K562 (cell line): ENCODE results near the gene ABITRAM. TPM values are rescaled to one million over a fixed set of nuclear protein-coding genes. Genes with fewer than 3 reads are reported as not detected.

Source experiments
- CTBP1 ChIP-seq: fragments of 450-650 bp; IDR thresholded peaks from 2 replicates; pipeline ENCODE4 v1.6.1; 2016; ENCODE audit warnings: borderline replicate concordance
- CXXC5 ChIP-seq: fragments of 250-450 bp; sonication (Bioruptor Pico); IDR thresholded peaks from 2 replicates; pipeline ENCODE4 v1.8.0; 2022; ENCODE audit warnings: inconsistent platforms, mild to moderate bottlenecking, moderate library complexity
- HBP1 ChIP-seq: fragments of 450-650 bp; formaldehyde crosslinking; IDR thresholded peaks from 2 replicates; pipeline ENCODE4 v1.4.0; 2022; ENCODE audit warnings: missing genetic modification characterization
- HNRNPUL1 ChIP-seq: fragments of 200-400 bp; formaldehyde crosslinking; IDR thresholded peaks from 2 replicates; pipeline ENCODE4 v1.6.1; 2017; ENCODE audit warnings: low read length
- NCOA6 ChIP-seq: fragments of 450-650 bp; IDR thresholded peaks from 2 replicates; pipeline ENCODE4 v1.6.1; 2017; ENCODE audit warnings: mild to moderate bottlenecking
- NR4A1 ChIP-seq, 2 experiments: fragments of 250-450 bp in 1 of 2; fragments of 450-650 bp in 1 of 2; sonication (Bioruptor Pico) in 1 of 2; IDR thresholded peaks; 2 replicates each; pipeline versions ENCODE4 v1.4.0 to v1.6.1; 2016 to 2020; ENCODE audit warnings: mild to moderate bottlenecking in 2 of 2, missing compliant biosample characterization in 1 of 2, missing genetic modification characterization in 1 of 2, moderate library complexity in 1 of 2
- SP2 ChIP-seq: IDR thresholded peaks from 2 replicates; pipeline ENCODE4 v1.6.1; 2011; ENCODE audit warnings: mild to moderate bottlenecking, low read depth, low read length, moderate library complexity; ENCODE audit not compliant: poor library complexity, severe bottlenecking; ENCODE audit errors: extremely low read depth
- TOE1 ChIP-seq, 2 experiments: fragments of 450-650 bp in 1 of 2; sonication (generic) in 1 of 2; formaldehyde crosslinking in 1 of 2; IDR thresholded peaks; 2 replicates each; pipeline versions ENCODE4 v1.7.1 to v1.8.0; 2016 to 2022; ENCODE audit warnings: borderline replicate concordance in 2 of 2, mild to moderate bottlenecking in 2 of 2, antibody characterized with exemption in 1 of 2, inconsistent platforms in 1 of 2, low read depth in 1 of 2, missing genetic modification reagents in 1 of 2, moderate library complexity in 1 of 2
- YY1 ChIP-seq, 3 experiments: IDR thresholded peaks; 2 replicates each; pipeline ENCODE4 v1.6.1; 2011; ENCODE audit warnings: low read length in 2 of 3, mild to moderate bottlenecking in 2 of 3, moderate library complexity in 2 of 3, borderline replicate concordance in 1 of 3, control low read depth in 1 of 3, low read depth in 1 of 3; ENCODE audit not compliant: insufficient read depth in 3 of 3, insufficient replicate concordance in 2 of 3, control insufficient read depth in 1 of 3, insufficient read length in 1 of 3; ENCODE audit errors: extremely low read depth in 1 of 3
- ZEB2 ChIP-seq: fragments of 450-650 bp; IDR thresholded peaks from 2 replicates; pipeline ENCODE4 v1.6.1; 2016
- ZNF24 ChIP-seq: fragments of 450-650 bp; IDR thresholded peaks from 2 replicates; pipeline ENCODE4 v1.6.1; 2016
- ZNF644 ChIP-seq: fragments of 200-800 bp; sonication (Bioruptor generic); IDR thresholded peaks from 2 replicates; pipeline ENCODE4 v1.6.1; 2016; ENCODE audit warnings: low read depth, missing genetic modification characterization, missing compliant biosample characterization
- polyA plus RNA-seq, 8 experiments: library from polyadenylated mRNA; depleted of rRNA in 4 of 8; stranded (reverse) in 5 of 8; unstranded in 3 of 8; fragments of >200 nt; fragmentation: Nextera tagmentation in 2 of 8; fragmentation: Illumina TruSeq in 1 of 8; extraction: Ambion mirVana in 2 of 8; extraction: Trizol in 1 of 8; gene quantifications; 2 replicates each; pipeline versions ENCODE4 v1.2.1 to v1.2.3, GENCODE V29; 2011 to 2014; ENCODE audit warnings: inconsistent platforms in 1 of 8, missing spikeins in 1 of 8
- total RNA-seq, 7 experiments: library from RNA; depleted of rRNA in 6 of 7; stranded (reverse); fragments of >200 nt in 6 of 7; fragmentation: Illumina TruSeq in 2 of 7; extraction: Trizol in 2 of 7; gene quantifications; 2 replicates each; pipeline versions ENCODE4 v1.2.1 to v1.2.3, GENCODE V29; 2011 to 2021; ENCODE audit warnings: low replicate concordance in 1 of 7
- TF ChIP-seq, protein P1 (sequence below): IDR thresholded peaks from 2 replicates; pipeline ENCODE4 v1.6.1; 2011; ENCODE audit warnings: borderline replicate concordance, low read depth, mild to moderate bottlenecking, moderate library complexity, low read length; ENCODE audit not compliant: insufficient read depth, poor library complexity, severe bottlenecking
- TF ChIP-seq, protein P2 (sequence below): fragments of 250-450 bp; sonication (Bioruptor Pico); IDR thresholded peaks from 2 replicates; pipeline ENCODE4 v1.5.0; 2020; ENCODE audit warnings: mild to moderate bottlenecking
- TF ChIP-seq, protein P3 (sequence below): fragments of 450-650 bp; IDR thresholded peaks from 2 replicates; pipeline ENCODE4 v1.7.1; 2018; ENCODE audit warnings: mild to moderate bottlenecking, low read depth; ENCODE audit not compliant: partially characterized antibody

ABITRAM gene
- total and polyA plus RNA-seq, 9 of the 15 experiments (the other 6 are each of a cell fraction or from before 2014, with no cell fraction given), result 8.9 to 47.6 (median 28.4) TPM

DNA sequence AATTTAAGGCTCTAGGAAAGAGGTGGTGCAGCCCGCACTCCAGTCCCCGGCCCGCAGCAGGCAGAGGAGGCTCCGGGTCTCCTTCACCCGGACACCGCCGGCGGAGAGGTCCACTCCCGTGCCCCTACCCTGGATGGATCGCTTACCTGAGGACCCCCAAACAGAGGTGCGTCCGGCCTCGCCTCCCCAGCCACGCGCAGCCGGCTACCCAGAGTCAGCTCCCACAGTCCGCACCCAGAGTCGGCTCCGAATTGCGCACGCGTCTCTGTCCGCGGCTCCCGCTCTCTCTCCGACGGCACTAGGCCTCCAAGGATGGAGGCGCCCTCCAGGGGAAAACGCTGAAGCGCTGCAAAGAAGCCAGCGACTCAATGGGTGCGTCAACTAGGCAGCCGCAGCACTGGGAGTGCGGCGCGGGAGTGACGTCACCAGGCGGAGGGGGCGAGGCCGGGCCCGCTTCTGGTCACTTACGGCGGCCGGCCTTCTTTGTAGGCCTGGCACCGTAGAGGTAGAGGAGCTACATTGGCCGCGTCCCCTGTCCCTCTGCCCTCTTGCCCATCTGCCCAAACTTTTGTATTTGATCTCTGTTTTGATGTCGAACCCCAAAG lies 380 bp upstream of the ABITRAM start, which contains the start of gene ELP1 (continued):
- TF ChIP-seq, protein P1, sequence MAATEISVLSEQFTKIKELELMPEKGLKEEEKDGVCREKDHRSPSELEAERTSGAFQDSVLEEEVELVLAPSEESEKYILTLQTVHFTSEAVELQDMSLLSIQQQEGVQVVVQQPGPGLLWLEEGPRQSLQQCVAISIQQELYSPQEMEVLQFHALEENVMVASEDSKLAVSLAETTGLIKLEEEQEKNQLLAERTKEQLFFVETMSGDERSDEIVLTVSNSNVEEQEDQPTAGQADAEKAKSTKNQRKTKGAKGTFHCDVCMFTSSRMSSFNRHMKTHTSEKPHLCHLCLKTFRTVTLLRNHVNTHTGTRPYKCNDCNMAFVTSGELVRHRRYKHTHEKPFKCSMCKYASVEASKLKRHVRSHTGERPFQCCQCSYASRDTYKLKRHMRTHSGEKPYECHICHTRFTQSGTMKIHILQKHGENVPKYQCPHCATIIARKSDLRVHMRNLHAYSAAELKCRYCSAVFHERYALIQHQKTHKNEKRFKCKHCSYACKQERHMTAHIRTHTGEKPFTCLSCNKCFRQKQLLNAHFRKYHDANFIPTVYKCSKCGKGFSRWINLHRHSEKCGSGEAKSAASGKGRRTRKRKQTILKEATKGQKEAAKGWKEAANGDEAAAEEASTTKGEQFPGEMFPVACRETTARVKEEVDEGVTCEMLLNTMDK, result peak; percentile 97
- TF ChIP-seq ZEB2 (no peak; the same call in 1 of the 2 replicates), YY1 (IDR thresholded peaks at IDR 0.05; ENCODE audit: borderline replicate concordance in 1 of 3, control insufficient read depth in 1 of 3, extremely low read depth in 1 of 3, insufficient read depth in 3 of 3, insufficient read length in 1 of 3, insufficient replicate concordance in 2 of 3, low read depth in 1 of 3, low read length in 2 of 3) (peak in 2 of 3 experiments; percentile 60 to 73), HNRNPUL1 (no peak), HBP1 (no peak), NCOA6 (peak; percentile 89), TOE1 (IDR thresholded peaks at IDR 0.05; ENCODE audit: borderline replicate concordance) (peak; percentile 65; the same call in 1 of the 2 replicates), TOE1 (CRISPR knock-in tag; IDR thresholded peaks at IDR 0.05; ENCODE audit: borderline replicate concordance, low read depth) (no peak), SP2 (no peak), ZNF24 (peak; percentile 65; the same call in 1 of the 2 replicates), NR4A1 (CRISPR knock-in tag; IDR thresholded peaks at IDR 0.05) (no peak), NR4A1 (tag; IDR thresholded peaks at IDR 0.05) (no peak), ZNF644 (tag) (no peak), CTBP1 (peak; percentile 94), CXXC5 (CRISPR knock-in tag) (peak; percentile 91)
- TF ChIP-seq, protein P2, sequence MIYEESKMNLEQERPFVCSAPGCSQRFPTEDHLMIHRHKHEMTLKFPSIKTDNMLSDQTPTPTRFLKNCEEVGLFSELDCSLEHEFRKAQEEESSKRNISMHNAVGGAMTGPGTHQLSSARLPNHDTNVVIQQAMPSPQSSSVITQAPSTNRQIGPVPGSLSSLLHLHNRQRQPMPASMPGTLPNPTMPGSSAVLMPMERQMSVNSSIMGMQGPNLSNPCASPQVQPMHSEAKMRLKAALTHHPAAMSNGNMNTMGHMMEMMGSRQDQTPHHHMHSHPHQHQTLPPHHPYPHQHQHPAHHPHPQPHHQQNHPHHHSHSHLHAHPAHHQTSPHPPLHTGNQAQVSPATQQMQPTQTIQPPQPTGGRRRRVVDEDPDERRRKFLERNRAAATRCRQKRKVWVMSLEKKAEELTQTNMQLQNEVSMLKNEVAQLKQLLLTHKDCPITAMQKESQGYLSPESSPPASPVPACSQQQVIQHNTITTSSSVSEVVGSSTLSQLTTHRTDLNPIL (CRISPR knock-in tag), result no peak
- TF ChIP-seq, protein P3, sequence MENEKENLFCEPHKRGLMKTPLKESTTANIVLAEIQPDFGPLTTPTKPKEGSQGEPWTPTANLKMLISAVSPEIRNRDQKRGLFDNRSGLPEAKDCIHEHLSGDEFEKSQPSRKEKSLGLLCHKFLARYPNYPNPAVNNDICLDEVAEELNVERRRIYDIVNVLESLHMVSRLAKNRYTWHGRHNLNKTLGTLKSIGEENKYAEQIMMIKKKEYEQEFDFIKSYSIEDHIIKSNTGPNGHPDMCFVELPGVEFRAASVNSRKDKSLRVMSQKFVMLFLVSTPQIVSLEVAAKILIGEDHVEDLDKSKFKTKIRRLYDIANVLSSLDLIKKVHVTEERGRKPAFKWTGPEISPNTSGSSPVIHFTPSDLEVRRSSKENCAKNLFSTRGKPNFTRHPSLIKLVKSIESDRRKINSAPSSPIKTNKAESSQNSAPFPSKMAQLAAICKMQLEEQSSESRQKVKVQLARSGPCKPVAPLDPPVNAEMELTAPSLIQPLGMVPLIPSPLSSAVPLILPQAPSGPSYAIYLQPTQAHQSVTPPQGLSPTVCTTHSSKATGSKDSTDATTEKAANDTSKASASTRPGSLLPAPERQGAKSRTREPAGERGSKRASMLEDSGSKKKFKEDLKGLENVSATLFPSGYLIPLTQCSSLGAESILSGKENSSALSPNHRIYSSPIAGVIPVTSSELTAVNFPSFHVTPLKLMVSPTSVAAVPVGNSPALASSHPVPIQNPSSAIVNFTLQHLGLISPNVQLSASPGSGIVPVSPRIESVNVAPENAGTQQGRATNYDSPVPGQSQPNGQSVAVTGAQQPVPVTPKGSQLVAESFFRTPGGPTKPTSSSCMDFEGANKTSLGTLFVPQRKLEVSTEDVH, result peak; percentile 64
